GM23338 (cell line): ENCODE measurements around the gene IL11RA. TPM values are rescaled to one million over a fixed set of nuclear protein-coding genes. Genes with fewer than 3 reads are reported as not detected.

Experiments used
- ATAC-seq: fragments of 200-7000 bp; cut with Tn5 transposase; 3 replicates; pipeline ENCODE4 v1.9.1; 2020
- DNase-seq: peaks from one replicate; pipeline ENCODE4 v3.0.0-alpha.2; 2015; ENCODE audit warnings: low spot score
- H2AFZ ChIP-seq: fragments of 200-600 bp; sonication (generic); 2 replicates; pipeline ENCODE4 v1.8.0; 2016; ENCODE audit warnings: antibody characterized with exemption, mild to moderate bottlenecking, moderate library complexity
- H3F3A ChIP-seq: fragments of 200-600 bp; sonication (generic); replicated peaks from 2 replicates; pipeline ENCODE4 v1.8.0; 2017; ENCODE audit warnings: antibody characterized with exemption, mixed run types, low read depth
- H3K27ac ChIP-seq: fragments of 200-600 bp; sonication (generic); 2 replicates; pipeline ENCODE4 v1.6.1; 2016; ENCODE audit warnings: low read depth
- H3K27me3 ChIP-seq: fragments of 200-600 bp; sonication (generic); 2 replicates; pipeline ENCODE4 v1.8.0; 2016; ENCODE audit warnings: mild to moderate bottlenecking, mixed run types, moderate library complexity; ENCODE audit not compliant: insufficient read depth
- H3K36me3 ChIP-seq: fragments of 200-600 bp; sonication (generic); 2 replicates; pipeline ENCODE4 v1.8.0; 2016; ENCODE audit warnings: mild to moderate bottlenecking; ENCODE audit not compliant: insufficient read depth
- H3K4me1 ChIP-seq: fragments of 200-600 bp; sonication (generic); 2 replicates; pipeline ENCODE4 v1.8.0; 2016; ENCODE audit warnings: mild to moderate bottlenecking, moderate library complexity; ENCODE audit not compliant: insufficient read depth
- H3K4me2 ChIP-seq: fragments of 200-600 bp; sonication (generic); 2 replicates; pipeline ENCODE4 v1.7.1; 2017; ENCODE audit warnings: mixed run types
- H3K4me3 ChIP-seq: fragments of 200-600 bp; sonication (generic); 2 replicates; pipeline ENCODE4 v1.6.1; 2016; ENCODE audit warnings: mixed run types
- H3K79me2 ChIP-seq: fragments of 200-600 bp; sonication (generic); replicated peaks from 2 replicates; pipeline ENCODE4 v1.8.0; 2017; ENCODE audit warnings: mild to moderate bottlenecking; ENCODE audit not compliant: insufficient read depth
- H3K9me2 ChIP-seq: fragments of 200-600 bp; sonication (generic); 2 replicates; pipeline ENCODE4 v1.8.0; 2017; ENCODE audit not compliant: insufficient read depth
- H4K20me1 ChIP-seq: fragments of 200-600 bp; sonication (generic); replicated peaks from 2 replicates; pipeline ENCODE4 v1.8.0; 2017; ENCODE audit warnings: mild to moderate bottlenecking; ENCODE audit not compliant: insufficient read depth
- H3K27ac Mint-ChIP-seq: 2 replicates; pipeline ENCODE4 v1.8.0; 2020; ENCODE audit warnings: inconsistent platforms, mild to moderate bottlenecking, moderate library complexity, mixed read lengths
- H3K27me3 Mint-ChIP-seq: 3 replicates; pipeline ENCODE4 v1.8.0; 2022; ENCODE audit warnings: low read depth, mild to moderate bottlenecking, moderate library complexity, mixed read lengths, inconsistent platforms; ENCODE audit not compliant: insufficient read depth, poor library complexity
- H3K36me3 Mint-ChIP-seq: 3 replicates; pipeline ENCODE4 v1.8.0; 2021; ENCODE audit warnings: low read depth, mild to moderate bottlenecking, inconsistent platforms, moderate library complexity, mixed read lengths
- H3K4me1 Mint-ChIP-seq: 3 replicates; pipeline ENCODE4 v1.8.0; 2020; ENCODE audit warnings: mild to moderate bottlenecking, inconsistent platforms, mixed read lengths
- H3K4me3 Mint-ChIP-seq: 3 replicates; pipeline ENCODE4 v1.8.0; 2021; ENCODE audit warnings: moderate library complexity, mild to moderate bottlenecking, inconsistent platforms, mixed read lengths
- H3K9me3 Mint-ChIP-seq: 3 replicates; pipeline ENCODE4 v1.8.0; 2020; ENCODE audit warnings: moderate library complexity, mild to moderate bottlenecking, inconsistent platforms, mixed read lengths
- CREB1 ChIP-seq: fragments of 250-450 bp; sonication (Bioruptor Pico); IDR thresholded peaks from 2 replicates; pipeline ENCODE4 v1.5.0; 2020; ENCODE audit warnings: low read depth, mild to moderate bottlenecking, moderate library complexity
- EZH2 ChIP-seq: fragments of 200-600 bp; sonication (generic); IDR thresholded peaks from one replicate; pipeline ENCODE4 v1.8.0; 2017; ENCODE audit warnings: antibody characterized with exemption, mild to moderate bottlenecking, low read depth; ENCODE audit not compliant: unreplicated experiment
- EZH2phosphoT487 ChIP-seq: fragments of 200-600 bp; sonication (generic); IDR thresholded peaks from one replicate; pipeline ENCODE4 v1.8.1; 2018; ENCODE audit warnings: antibody characterized with exemption; ENCODE audit not compliant: unreplicated experiment
- STAT1 ChIP-seq: IDR thresholded peaks from one replicate; pipeline ENCODE4 v1.6.1; 2016; ENCODE audit warnings: antibody characterized with exemption; ENCODE audit not compliant: unreplicated experiment
- ZNF114 ChIP-seq: fragments of 250-450 bp; sonication (Bioruptor Pico); IDR thresholded peaks from 2 replicates; pipeline ENCODE4 v1.5.0; 2020; ENCODE audit warnings: mild to moderate bottlenecking, moderate library complexity
- ZNF331 ChIP-seq: fragments of 250-450 bp; sonication (Bioruptor Pico); IDR thresholded peaks from 2 replicates; pipeline ENCODE4 v1.5.0; 2020; ENCODE audit warnings: low read depth, mild to moderate bottlenecking, moderate library complexity
- ZNF462 ChIP-seq: fragments of 250-450 bp; sonication (Bioruptor Pico); IDR thresholded peaks from 2 replicates; pipeline ENCODE4 v1.5.0; 2020; ENCODE audit warnings: mild to moderate bottlenecking, moderate library complexity
- polyA plus RNA-seq: library from polyadenylated mRNA; unstranded; fragments of >200 nt; fragmentation: Nextera tagmentation; extraction: Ambion mirVana; gene quantifications from 2 replicates; pipeline ENCODE4 v1.2.1, GENCODE V29; 2016
- total RNA-seq: library from RNA; depleted of rRNA; stranded (reverse); fragments of >200 nt; shearing (Covaris generic); gene quantifications from 2 replicates; pipeline ENCODE4 v1.2.3, GENCODE V29; 2014

IL11RA gene
- total and polyA plus RNA-seq, 2 experiments from 2014 or later, result 3.1 to 5.8 TPM

GRCh38 chr9:34709196-34709978 lies 57.4 kb downstream of the IL11RA start:
- H4K20me1 ChIP-seq, result no peaks in the 10 kb centered on the region
- no peak overlapping the region for H3K4me3 Mint-ChIP-seq
- no peaks in the 10 kb centered on the region for H3K79me2 ChIP-seq
- TF ChIP-seq EZH2phosphoT487 (no peak), ZNF462 (CRISPR knock-in tag) (no peak), ZNF114 (CRISPR knock-in tag) (no peak), STAT1 (no peak), EZH2 (no peak), CREB1 (no peak), ZNF331 (CRISPR knock-in tag) (no peak)
- no peaks in the 10 kb centered on the region for H3K36me3 Mint-ChIP-seq
- H3K4me1 ChIP-seq, result no peaks in the 10 kb centered on the region
- 0 out of 2 replicates have a peak, but pooled peaks cover 4% of the 10 kb centered on the region for H3K9me2 ChIP-seq
- H3F3A ChIP-seq, result no peaks in the 10 kb centered on the region
- H3K27me3 Mint-ChIP-seq, result peaks cover 9% of the 10 kb centered on the region
- no peak overlapping the region for H2AFZ ChIP-seq
- H3K4me3 ChIP-seq, result no peak overlapping the region
- ATAC-seq (no peak), DNase-seq (no peak)
- H3K27me3 ChIP-seq, result no peaks in the 10 kb centered on the region
- no peak overlapping the region for H3K27ac Mint-ChIP-seq
- H3K4me2 ChIP-seq, result no peak overlapping the region
- no peak overlapping the region for H3K27ac ChIP-seq
- no peaks in the 10 kb centered on the region for H3K36me3 ChIP-seq
- H3K9me3 Mint-ChIP-seq, result no peaks in the 10 kb centered on the region
- no peaks in the 10 kb centered on the region for H3K4me1 Mint-ChIP-seq
